Smooth muscle cell (in vitro differentiated cells): ENCODE measurements around the gene ARHGAP19. TPM values are rescaled to one million over a fixed set of nuclear protein-coding genes. Genes with fewer than 3 reads are reported as not detected.
A peak's percentile ranks its signal among the peaks of the same experiment; 100 is the strongest.

Source experiments
- DNase-seq: peaks from one replicate; lab custom pipeline; 2025; ENCODE audit not compliant: unreplicated experiment; lab: John Stamatoyannopoulos, UW
- H2AFZ ChIP-seq: fragments of 200-600 bp; sonication (generic); 2 replicates; pipeline ENCODE4 v1.6.0; 2016; ENCODE audit warnings: antibody characterized with exemption, low read depth, mild to moderate bottlenecking
- H3F3A ChIP-seq: fragments of 200-600 bp; sonication (generic); 2 replicates; pipeline ENCODE4 v1.6.0; 2017; ENCODE audit warnings: antibody characterized with exemption, low read depth
- H3K27ac ChIP-seq: fragments of 200-600 bp; sonication (generic); 2 replicates; pipeline ENCODE4 v1.5.1; 2016; ENCODE audit warnings: low read depth, mild to moderate bottlenecking
- H3K27me3 ChIP-seq: fragments of 200-600 bp; sonication (generic); 2 replicates; pipeline ENCODE4 v1.6.1; 2016; ENCODE audit warnings: low read depth, mild to moderate bottlenecking
- H3K36me3 ChIP-seq: fragments of 200-600 bp; sonication (generic); 2 replicates; pipeline ENCODE4 v1.5.1; 2016; ENCODE audit warnings: low read depth
- H3K4me1 ChIP-seq: fragments of 200-600 bp; sonication (generic); 2 replicates; pipeline ENCODE4 v1.5.1; 2016; ENCODE audit warnings: low read depth
- H3K4me2 ChIP-seq: fragments of 200-600 bp; sonication (generic); 2 replicates; pipeline ENCODE4 v1.6.0; 2016; ENCODE audit warnings: mild to moderate bottlenecking
- H3K4me3 ChIP-seq: fragments of 200-600 bp; sonication (generic); 2 replicates; pipeline ENCODE4 v1.5.1; 2016; ENCODE audit warnings: mild to moderate bottlenecking
- H3K79me2 ChIP-seq: fragments of 200-600 bp; sonication (generic); 2 replicates; pipeline ENCODE4 v1.6.0; 2016; ENCODE audit warnings: low read depth, mild to moderate bottlenecking
- H3K9ac ChIP-seq: fragments of 200-600 bp; sonication (generic); 2 replicates; pipeline ENCODE4 v1.6.0; 2016; ENCODE audit warnings: low read depth
- H3K9me3 ChIP-seq: fragments of 200-600 bp; sonication (generic); replicated peaks from 2 replicates; pipeline ENCODE4 v1.5.1; 2016; ENCODE audit warnings: low read depth
- H4K20me1 ChIP-seq: fragments of 200-600 bp; sonication (generic); 2 replicates; pipeline ENCODE4 v1.6.0; 2016; ENCODE audit warnings: low read depth
- WGBS: methylation state at CpG from one replicate; pipeline ENCODE4 v1.1.7; 2016; ENCODE audit warnings: low lambda C conversion rate; 5-methylcytosine and 5-hydroxymethylcytosine counted together
- polyA plus RNA-seq: library from polyadenylated mRNA; unstranded; fragments of >200 nt; fragmentation: Nextera tagmentation; extraction: Ambion mirVana; gene quantifications from 2 replicates; pipeline ENCODE4 v1.2.1, GENCODE V29; 2016
- total RNA-seq: library from RNA; depleted of rRNA; stranded (reverse); fragments of >200 nt; gene quantifications from 2 replicates; pipeline ENCODE4 v1.2.3, GENCODE V29; 2014
- TF ChIP-seq, protein P1 (sequence below): fragments of 200-600 bp; sonication (generic); IDR thresholded peaks from 2 replicates; pipeline ENCODE4 v1.5.1; 2017; ENCODE audit warnings: borderline replicate concordance, mild to moderate bottlenecking, antibody characterized with exemption; ENCODE audit not compliant: insufficient read depth, poor library complexity, severe bottlenecking

The ARHGAP19 gene
- total and polyA plus RNA-seq, 2 experiments from 2014 or later, result 3.5 to 20.5 TPM

DNA sequence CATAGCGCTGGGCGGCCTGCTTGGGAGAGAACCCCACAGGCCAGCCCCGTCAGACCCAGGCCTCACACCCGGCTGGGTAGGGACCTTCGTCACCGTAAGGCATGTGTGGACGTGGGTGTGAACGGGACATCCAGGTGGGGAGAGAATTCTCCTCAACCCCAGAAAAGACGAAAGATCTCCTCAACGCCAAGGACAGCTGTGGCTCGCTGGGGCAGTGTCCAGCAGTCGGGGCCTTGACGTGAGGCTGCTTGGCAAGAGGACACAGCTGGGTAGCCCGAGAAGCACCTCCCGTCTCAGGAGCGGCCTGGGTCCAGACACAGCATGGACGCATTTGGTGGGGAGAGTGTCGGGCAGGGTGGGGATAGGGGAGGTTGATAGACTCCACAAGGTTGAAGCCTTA lies 105.5 kb downstream of the ARHGAP19 start:
- Histone ChIP-seq H3K4me2 (no peak overlapping the region), H3K79me2 (no peaks in the 10 kb centered on the region), H3F3A (no peaks in the 10 kb centered on the region), H3K27me3 (peaks cover 96% of the 10 kb centered on the region), H3K9ac (no peak overlapping the region), H3K4me3 (no peak overlapping the region), H3K4me1 (no peaks in the 10 kb centered on the region), H2AFZ (no peak overlapping the region), H3K9me3 (no peaks in the 10 kb centered on the region), H4K20me1 (no peaks in the 10 kb centered on the region), H3K36me3 (no peaks in the 10 kb centered on the region), H3K27ac (no peak overlapping the region)
- no peak for DNase-seq
- TF ChIP-seq, protein P1, sequence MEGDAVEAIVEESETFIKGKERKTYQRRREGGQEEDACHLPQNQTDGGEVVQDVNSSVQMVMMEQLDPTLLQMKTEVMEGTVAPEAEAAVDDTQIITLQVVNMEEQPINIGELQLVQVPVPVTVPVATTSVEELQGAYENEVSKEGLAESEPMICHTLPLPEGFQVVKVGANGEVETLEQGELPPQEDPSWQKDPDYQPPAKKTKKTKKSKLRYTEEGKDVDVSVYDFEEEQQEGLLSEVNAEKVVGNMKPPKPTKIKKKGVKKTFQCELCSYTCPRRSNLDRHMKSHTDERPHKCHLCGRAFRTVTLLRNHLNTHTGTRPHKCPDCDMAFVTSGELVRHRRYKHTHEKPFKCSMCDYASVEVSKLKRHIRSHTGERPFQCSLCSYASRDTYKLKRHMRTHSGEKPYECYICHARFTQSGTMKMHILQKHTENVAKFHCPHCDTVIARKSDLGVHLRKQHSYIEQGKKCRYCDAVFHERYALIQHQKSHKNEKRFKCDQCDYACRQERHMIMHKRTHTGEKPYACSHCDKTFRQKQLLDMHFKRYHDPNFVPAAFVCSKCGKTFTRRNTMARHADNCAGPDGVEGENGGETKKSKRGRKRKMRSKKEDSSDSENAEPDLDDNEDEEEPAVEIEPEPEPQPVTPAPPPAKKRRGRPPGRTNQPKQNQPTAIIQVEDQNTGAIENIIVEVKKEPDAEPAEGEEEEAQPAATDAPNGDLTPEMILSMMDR, result no peak
- WGBS, result 84% methylated on average over 18 of the region's 18 CpGs

DNA sequence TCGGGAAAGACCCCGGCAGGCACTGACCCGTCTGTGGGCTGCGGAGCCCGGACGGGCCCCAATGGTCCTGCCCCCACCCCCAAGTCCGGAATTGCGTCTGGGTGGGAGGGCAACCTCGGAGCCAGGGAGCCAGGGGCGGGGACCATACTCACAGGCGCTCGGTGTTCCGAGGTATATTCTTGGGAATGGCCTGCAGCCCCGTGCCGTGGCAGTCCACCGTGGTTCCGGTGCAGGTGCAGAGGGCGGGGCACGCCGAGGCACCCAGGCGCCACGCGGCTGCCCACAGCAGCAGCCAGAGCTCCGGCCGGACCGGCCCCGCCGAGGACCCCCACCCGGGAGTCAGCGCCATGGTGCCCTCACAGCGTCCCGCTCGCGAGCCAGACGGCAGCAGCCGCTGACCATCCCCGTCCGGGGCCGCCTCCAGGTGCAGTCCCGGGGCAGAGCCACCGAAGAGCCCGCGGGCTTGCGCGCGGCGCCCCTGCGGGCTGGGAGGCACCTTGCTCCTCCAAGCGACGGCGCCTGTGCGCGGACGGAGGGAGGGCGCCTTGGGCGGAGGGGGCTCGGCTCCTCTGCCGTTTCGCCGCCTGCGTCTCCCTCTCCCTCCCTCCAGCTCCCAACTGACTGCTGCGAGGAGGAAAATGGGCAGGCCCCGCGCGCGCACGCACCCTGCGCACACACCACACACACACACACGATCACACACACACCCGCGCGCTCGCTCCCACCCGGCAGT lies 106.9 kb downstream of the ARHGAP19 start, which contains the start of gene SLIT1:
Gene SLIT1 (minus strand): TSS at position 634 of the 733 bp plus-strand sequence. CDS start 285 bp downstream, at position 349.
- WGBS, result 3% methylated on average over 60 of the region's 74 CpGs
- no peak within 1 kb of the TSS for H3K27ac ChIP-seq
- no peaks in the 10 kb centered on the region for H3F3A ChIP-seq
- H3K9me3 ChIP-seq, result no peaks in the 10 kb centered on the region
- TF ChIP-seq, protein P1, result no peak
- H2AFZ ChIP-seq, result no peak within 1 kb of the TSS
- peak within 1 kb of the TSS; percentile 40 for H3K4me3 ChIP-seq
- no peaks in the 10 kb centered on the region for H3K36me3 ChIP-seq
- peaks cover 98% of the 10 kb centered on the region for H3K27me3 ChIP-seq
- H3K4me2 ChIP-seq, result peak within 1 kb of the TSS; percentile 78
- H3K9ac ChIP-seq, result no peak within 1 kb of the TSS
- no peaks in the 10 kb centered on the region for H3K4me1 ChIP-seq
- H3K79me2 ChIP-seq, result no peaks in the 10 kb centered on the region
- no peaks in the 10 kb centered on the region for H4K20me1 ChIP-seq
- DNase-seq, result no peak

DNA sequence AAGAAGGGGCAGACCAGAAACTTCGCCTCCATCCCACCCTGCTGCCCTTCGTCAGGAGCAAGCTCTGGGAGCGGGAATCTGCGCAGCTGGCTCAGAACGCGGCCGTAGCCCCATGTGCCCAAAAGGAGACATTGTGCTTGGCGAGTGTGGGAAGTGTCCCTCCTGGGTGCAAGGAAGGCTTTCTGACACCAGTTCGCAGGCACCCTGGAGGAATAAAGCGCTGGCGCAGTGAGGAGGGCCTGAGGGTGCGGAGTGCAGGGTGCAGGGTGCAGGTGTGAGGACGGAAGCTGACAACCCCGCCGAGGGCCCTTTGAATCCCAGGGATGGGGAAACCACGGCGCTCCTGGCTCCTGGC lies 107.5 kb downstream of the ARHGAP19 start:
- peak overlapping the region; percentile 78 for H3K4me2 ChIP-seq
- no peaks in the 10 kb centered on the region for H4K20me1 ChIP-seq
- no peak for DNase-seq
- no peaks in the 10 kb centered on the region for H3K9me3 ChIP-seq
- no peaks in the 10 kb centered on the region for H3F3A ChIP-seq
- no peak overlapping the region for H2AFZ ChIP-seq
- no peak overlapping the region for H3K27ac ChIP-seq
- no peaks in the 10 kb centered on the region for H3K79me2 ChIP-seq
- peaks cover 98% of the 10 kb centered on the region for H3K27me3 ChIP-seq
- no peak overlapping the region for H3K4me3 ChIP-seq
- H3K4me1 ChIP-seq, result no peaks in the 10 kb centered on the region
- no peak overlapping the region for H3K9ac ChIP-seq
- TF ChIP-seq, protein P1, result no peak
- WGBS, result 16% methylated on average over 16 of the region's 17 CpGs
- H3K36me3 ChIP-seq, result no peaks in the 10 kb centered on the region

DNA sequence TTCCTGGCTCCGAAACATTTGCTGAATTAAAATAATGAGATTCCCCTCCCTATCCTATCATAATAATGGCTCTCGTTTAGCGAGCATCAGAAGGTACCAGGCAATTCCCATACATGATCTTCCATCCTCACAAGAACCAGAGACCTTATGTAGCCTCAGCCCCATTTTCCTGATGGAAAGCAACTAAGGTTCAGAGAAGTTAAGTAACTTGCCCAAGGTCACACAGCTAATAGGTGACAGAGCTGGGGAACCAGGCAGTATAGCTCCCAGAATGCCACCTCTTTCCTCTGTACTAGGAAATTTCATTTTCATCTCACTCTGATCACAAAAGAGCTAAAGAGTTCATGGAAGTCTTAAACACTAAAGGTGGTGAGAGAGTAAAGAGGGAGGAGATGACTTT lies 109.1 kb downstream of the ARHGAP19 start:
- Histone ChIP-seq H2AFZ (no peak overlapping the region), H3F3A (no peaks in the 10 kb centered on the region), H3K27ac (no peak overlapping the region), H3K9ac (no peak overlapping the region), H3K9me3 (no peaks in the 10 kb centered on the region), H3K4me1 (no peaks in the 10 kb centered on the region), H4K20me1 (no peaks in the 10 kb centered on the region), H3K27me3 (peaks cover 99% of the 10 kb centered on the region), H3K79me2 (no peaks in the 10 kb centered on the region), H3K4me2 (no peak overlapping the region), H3K4me3 (no peak overlapping the region), H3K36me3 (no peaks in the 10 kb centered on the region)
- DNase-seq, result no peak
- TF ChIP-seq, protein P1, result no peak
- WGBS, result 95% methylated on average over 3 of the region's 3 CpGs
